ENCODE data around the gene BCL6B.
"Not testable (repeated sequence)": the region's sequence is repeated elsewhere in the genome, so short reads cannot be mapped to it uniquely, and the experiment has no call there.

Gene BCL6B

GRCh38 chr17:7022781-7023571 is at the start of gene BCL6B:
Gene BCL6B (plus strand): TSS chr17:7023050. CDS start chr17:7023672, 622 bp downstream.
- Histone ChIP-seq H3K4me2 (ENCODE audit: low read depth, low read length) (peak within 1 kb of the TSS; percentile 54), H3K9me2 (replicated peaks; ENCODE audit: insufficient read depth, low read length) (no peaks in the 10 kb centered on the region), H3K79me2 (ENCODE audit: low read length) (no peaks in the 10 kb centered on the region), H3K27me3 (replicated peaks; ENCODE audit: insufficient read depth, low read length) (no peaks in the 10 kb centered on the region), H3K4me3 (ENCODE audit: low read length) (peak within 1 kb of the TSS; percentile 51), H4K20me1 (ENCODE audit: insufficient read depth, low read length) (no peaks in the 10 kb centered on the region), H3K9me3 (replicated peaks; ENCODE audit: insufficient read depth, low read length) (no peaks in the 10 kb centered on the region), H3K36me3 (replicated peaks; ENCODE audit: insufficient read depth, low read length) (no peaks in the 10 kb centered on the region), H3K9ac (ENCODE audit: low read length) (peak within 1 kb of the TSS; percentile 35; the same call in 1 of the 2 replicates), H3K27ac (ENCODE audit: low read length) (no peak within 1 kb of the TSS), H2AFZ (ENCODE audit: low read length) (peak within 1 kb of the TSS; percentile 54), H3K4me1 (ENCODE audit: low read length) (peaks cover 11% of the 10 kb centered on the region), H3F3A (ENCODE audit: insufficient read depth, low read length) (peaks cover 8% of the 10 kb centered on the region; the same call in 1 of the 2 replicates)
- DNase-seq: no peak
- TF ChIP-seq EZH2phosphoT487 (IDR thresholded peaks at IDR 0.05; ENCODE audit: low read length) (no peak), CTCF (IDR thresholded peaks at IDR 0.05; ENCODE audit: low read length) (no peak), EZH2 (optimal IDR thresholded peaks at IDR 0.05; ENCODE audit: low read depth, low read length) (no peak)

- not testable (repeated sequence) for H3F3A ChIP-seq (ENCODE audit: insufficient read depth, low read length); H3K4me2 ChIP-seq (ENCODE audit: low read depth, low read length); DNase-seq; H3K9ac ChIP-seq (ENCODE audit: low read length); H3K27ac ChIP-seq (ENCODE audit: low read length); H3K79me2 ChIP-seq (ENCODE audit: low read length); H3K4me1 ChIP-seq (ENCODE audit: low read length); H3K9me3 ChIP-seq (replicated peaks; ENCODE audit: insufficient read depth, low read length); H3K9me2 ChIP-seq (replicated peaks; ENCODE audit: insufficient read depth, low read length); H3K27me3 ChIP-seq (replicated peaks; ENCODE audit: insufficient read depth, low read length); H3K36me3 ChIP-seq (replicated peaks; ENCODE audit: insufficient read depth, low read length); H4K20me1 ChIP-seq (ENCODE audit: insufficient read depth, low read length); H2AFZ ChIP-seq (ENCODE audit: low read length); H3K4me3 ChIP-seq (ENCODE audit: low read length)
These were observed 43.4 kb upstream of the BCL6B start for GRCh38 chr17:6979440-6979839.

GRCh38 chr17:6981426-6981825 is 41.4 kb upstream of the BCL6B start:
- Histone ChIP-seq H3K4me2 (ENCODE audit: low read depth, low read length) (0 out of 2 replicates have a peak overlapping the region, but pooled peaks have one; percentile 27), H3K27ac (ENCODE audit: low read length) (no peak overlapping the region)

More at GRCh38 chr17:6981426-6981825, 41.4 kb upstream of the BCL6B start:
- no peaks in the 10 kb centered on the region for H3K79me2 ChIP-seq (ENCODE audit: low read length)
- TF ChIP-seq EZH2phosphoT487 (IDR thresholded peaks at IDR 0.05; ENCODE audit: low read length): no peak
- TF ChIP-seq EZH2 (optimal IDR thresholded peaks at IDR 0.05; ENCODE audit: low read depth, low read length): no peak
- TF ChIP-seq CTCF (IDR thresholded peaks at IDR 0.05; ENCODE audit: low read length): no peak
- no peak overlapping the region for H3K4me3 ChIP-seq (ENCODE audit: low read length)
- DNase-seq: peak; percentile 12
- H3K36me3 ChIP-seq (replicated peaks; ENCODE audit: insufficient read depth, low read length): no peaks in the 10 kb centered on the region
- no peaks in the 10 kb centered on the region for H3F3A ChIP-seq (ENCODE audit: insufficient read depth, low read length)
- no peaks in the 10 kb centered on the region for H3K9me2 ChIP-seq (replicated peaks; ENCODE audit: insufficient read depth, low read length)
- H3K9me3 ChIP-seq (replicated peaks; ENCODE audit: insufficient read depth, low read length): no peaks in the 10 kb centered on the region
- no peaks in the 10 kb centered on the region for H4K20me1 ChIP-seq (ENCODE audit: insufficient read depth, low read length)
- H2AFZ ChIP-seq (ENCODE audit: low read length): no peak overlapping the region
- 0 out of 2 replicates have a peak, but pooled peaks cover 4% of the 10 kb centered on the region for H3K4me1 ChIP-seq (ENCODE audit: low read length)
- H3K9ac ChIP-seq (ENCODE audit: low read length): no peak overlapping the region
- peaks cover 6% of the 10 kb centered on the region; the same call in 1 of the 2 replicates for H3K27me3 ChIP-seq (replicated peaks; ENCODE audit: insufficient read depth, low read length)
